RWPE2 (cell line): ENCODE data around the gene ACTA1.

Experiments
- ATAC-seq: fragments of 200-7000 bp; cut with Tn5 transposase; 3 replicates; pipeline ENCODE4 v1.9.1; 2021; ENCODE audit warnings: low read depth
- DNase-seq: peaks from one replicate; pipeline ENCODE4 v3.0.0-alpha.2; 2020; ENCODE audit warnings: low spot score
- H3K27ac ChIP-seq: fragments of 450-650 bp; 2 replicates; pipeline ENCODE4 v1.5.1; 2017; ENCODE audit warnings: mild to moderate bottlenecking; ENCODE audit not compliant: poor library complexity, severe bottlenecking
- H3K27me3 ChIP-seq: fragments of 250-450 bp; sonication (Bioruptor Pico); 2 replicates; pipeline ENCODE4 v1.5.1; 2021; ENCODE audit warnings: mild to moderate bottlenecking, moderate library complexity; ENCODE audit not compliant: insufficient read depth, poor library complexity, severe bottlenecking
- H3K36me3 ChIP-seq: fragments of 250-450 bp; sonication (Bioruptor Pico); 2 replicates; pipeline ENCODE4 v1.5.1; 2020; ENCODE audit warnings: low read depth, mild to moderate bottlenecking, moderate library complexity
- H3K4me1 ChIP-seq: fragments of 250-450 bp; sonication (Bioruptor Pico); 2 replicates; pipeline ENCODE4 v1.5.1; 2021; ENCODE audit warnings: mild to moderate bottlenecking, moderate library complexity; ENCODE audit not compliant: insufficient read depth, poor library complexity, severe bottlenecking
- H3K4me3 ChIP-seq: fragments of 250-450 bp; sonication (Bioruptor Pico); 2 replicates; pipeline ENCODE4 v1.5.1; 2021; ENCODE audit warnings: mild to moderate bottlenecking, moderate library complexity; ENCODE audit not compliant: severe bottlenecking
- H3K9me3 ChIP-seq: fragments of 250-450 bp; sonication (Bioruptor Pico); 2 replicates; pipeline ENCODE4 v1.5.1; 2021; ENCODE audit warnings: mild to moderate bottlenecking, moderate library complexity; ENCODE audit not compliant: severe bottlenecking
- CTCF ChIP-seq: fragments of 450-650 bp; IDR thresholded peaks from one replicate; pipeline ENCODE4 v1.5.1; 2017; ENCODE audit warnings: mild to moderate bottlenecking, moderate library complexity; ENCODE audit not compliant: poor library complexity, severe bottlenecking

The ACTA1 gene

GRCh38 chr1:229385853-229386456, 47.9 kb downstream of the ACTA1 start:
- no peak for ATAC-seq

GRCh38 chr1:229384822-229385221, 49.1 kb downstream of the ACTA1 start:
- no peak for DNase-seq
- no peak for TF ChIP-seq CTCF

More at GRCh38 chr1:229385853-229386456, 47.9 kb downstream of the ACTA1 start:
- Histone ChIP-seq H3K27ac (no peak overlapping the region), H3K36me3 (no peaks in the 10 kb centered on the region), H3K4me3 (no peak overlapping the region), H3K27me3 (no peaks in the 10 kb centered on the region), H3K4me1 (peaks cover 4% of the 10 kb centered on the region), H3K9me3 (no peaks in the 10 kb centered on the region)
- TF ChIP-seq CTCF: no peak
- no peak for DNase-seq

GRCh38 chr1:229383961-229384360, 49.9 kb downstream of the ACTA1 start:
- no peaks in the 10 kb centered on the region for H3K36me3 ChIP-seq
- H3K4me1 ChIP-seq: peaks cover under 1% of the 10 kb centered on the region
- H3K27ac ChIP-seq: no peak overlapping the region
- ATAC-seq (no peak), DNase-seq (no peak)
- no peaks in the 10 kb centered on the region for H3K27me3 ChIP-seq
- no peak for TF ChIP-seq CTCF
- H3K9me3 ChIP-seq: no peaks in the 10 kb centered on the region
- H3K4me3 ChIP-seq: no peak overlapping the region

More at GRCh38 chr1:229384822-229385221, 49.1 kb downstream of the ACTA1 start:
- H3K27ac ChIP-seq: no peak overlapping the region
- H3K4me1 ChIP-seq: peaks cover 4% of the 10 kb centered on the region
- H3K9me3 ChIP-seq: no peaks in the 10 kb centered on the region
- H3K36me3 ChIP-seq: no peaks in the 10 kb centered on the region
- no peaks in the 10 kb centered on the region for H3K27me3 ChIP-seq
- H3K4me3 ChIP-seq: no peak overlapping the region
- ATAC-seq: no peak

GRCh38 chr1:229383188-229383587, 50.7 kb downstream of the ACTA1 start:
- Histone ChIP-seq H3K4me1 (no peaks in the 10 kb centered on the region), H3K36me3 (no peaks in the 10 kb centered on the region), H3K4me3 (no peak overlapping the region), H3K27ac (no peak overlapping the region), H3K9me3 (no peaks in the 10 kb centered on the region), H3K27me3 (no peaks in the 10 kb centered on the region)
- TF ChIP-seq CTCF: no peak
- DNase-seq: no peak
- ATAC-seq: no peak
